K562 (cell line): Measurements from ENCODE around the gene SLC19A1. TPM values are rescaled to one million over a fixed set of nuclear protein-coding genes. Genes with fewer than 3 reads are reported as not detected.

Source experiments
- ELF2 ChIP-seq: fragments of 250-450 bp; sonication (Bioruptor Pico); IDR thresholded peaks from 2 replicates; pipeline ENCODE4 v1.5.0; 2021; ENCODE audit warnings: mild to moderate bottlenecking
- EP400 ChIP-seq: fragments of 450-650 bp; IDR thresholded peaks from 2 replicates; pipeline ENCODE4 v1.6.1; 2017; ENCODE audit warnings: antibody characterized with exemption, mild to moderate bottlenecking, moderate library complexity
- FOXA1 ChIP-seq: fragments of 450-650 bp; IDR thresholded peaks from 2 replicates; pipeline ENCODE4 v1.6.1; 2016; ENCODE audit warnings: mild to moderate bottlenecking, borderline replicate concordance
- KAT7 ChIP-seq: sonication (generic); formaldehyde crosslinking; IDR thresholded peaks from 2 replicates; pipeline ENCODE4 v1.8.0; 2022; ENCODE audit warnings: missing genetic modification reagents, mild to moderate bottlenecking, borderline replicate concordance
- MAZ ChIP-seq, 2 experiments: fragments of 450-650 bp in 1 of 2; sonication (generic) in 1 of 2; formaldehyde crosslinking; IDR thresholded peaks in 1 of 2; conservative IDR thresholded peaks in 1 of 2; 2 replicates each; pipeline versions ENCODE4 v1.4.0 to v1.5.0; 2020; ENCODE audit warnings: mild to moderate bottlenecking in 1 of 2, missing genetic modification reagents in 1 of 2
- PURB ChIP-seq: sonication (generic); formaldehyde crosslinking; IDR thresholded peaks from 2 replicates; pipeline ENCODE4 v1.9.0; 2021; ENCODE audit warnings: low read depth, mild to moderate bottlenecking, missing genetic modification reagents
- SRSF7 ChIP-seq: fragments of 200-400 bp; formaldehyde crosslinking; optimal IDR thresholded peaks from 2 replicates; pipeline ENCODE3; 2017; ENCODE audit warnings: mild to moderate bottlenecking, low read depth, low read length
- polyA plus RNA-seq, 8 experiments: library from polyadenylated mRNA; depleted of rRNA in 4 of 8; stranded (reverse) in 5 of 8; unstranded in 3 of 8; fragments of >200 nt; fragmentation: Nextera tagmentation in 2 of 8; fragmentation: Illumina TruSeq in 1 of 8; extraction: Ambion mirVana in 2 of 8; extraction: Trizol in 1 of 8; gene quantifications; 2 replicates each; pipeline versions ENCODE4 v1.2.1 to v1.2.3, GENCODE V29; 2011 to 2014; ENCODE audit warnings: inconsistent platforms in 1 of 8, missing spikeins in 1 of 8
- total RNA-seq, 7 experiments: library from RNA; depleted of rRNA in 6 of 7; stranded (reverse); fragments of >200 nt in 6 of 7; fragmentation: Illumina TruSeq in 2 of 7; extraction: Trizol in 2 of 7; gene quantifications; 2 replicates each; pipeline versions ENCODE4 v1.2.1 to v1.2.3, GENCODE V29; 2011 to 2021; ENCODE audit warnings: low replicate concordance in 1 of 7
- TF ChIP-seq, protein P1 (sequence below): sonication (generic); formaldehyde crosslinking; IDR thresholded peaks from 2 replicates; pipeline ENCODE4 v1.8.0; 2022; ENCODE audit warnings: mild to moderate bottlenecking, missing genetic modification reagents
- TF ChIP-seq, protein P2 (sequence below): sonication (generic); formaldehyde crosslinking; IDR thresholded peaks from 2 replicates; pipeline ENCODE4 v1.8.1; 2023; ENCODE audit warnings: mild to moderate bottlenecking, missing genetic modification reagents
- TF ChIP-seq, protein P3 (sequence below): fragments of 450-650 bp; IDR thresholded peaks from 2 replicates; pipeline ENCODE4 v1.6.1; 2016; ENCODE audit warnings: mild to moderate bottlenecking, moderate library complexity

The SLC19A1 gene
- total and polyA plus RNA-seq, 9 of the 15 experiments (the other 6 are each of a cell fraction or from before 2014, with no cell fraction given) = 0.65 to 88.7 (median 12.0) TPM

DNA sequence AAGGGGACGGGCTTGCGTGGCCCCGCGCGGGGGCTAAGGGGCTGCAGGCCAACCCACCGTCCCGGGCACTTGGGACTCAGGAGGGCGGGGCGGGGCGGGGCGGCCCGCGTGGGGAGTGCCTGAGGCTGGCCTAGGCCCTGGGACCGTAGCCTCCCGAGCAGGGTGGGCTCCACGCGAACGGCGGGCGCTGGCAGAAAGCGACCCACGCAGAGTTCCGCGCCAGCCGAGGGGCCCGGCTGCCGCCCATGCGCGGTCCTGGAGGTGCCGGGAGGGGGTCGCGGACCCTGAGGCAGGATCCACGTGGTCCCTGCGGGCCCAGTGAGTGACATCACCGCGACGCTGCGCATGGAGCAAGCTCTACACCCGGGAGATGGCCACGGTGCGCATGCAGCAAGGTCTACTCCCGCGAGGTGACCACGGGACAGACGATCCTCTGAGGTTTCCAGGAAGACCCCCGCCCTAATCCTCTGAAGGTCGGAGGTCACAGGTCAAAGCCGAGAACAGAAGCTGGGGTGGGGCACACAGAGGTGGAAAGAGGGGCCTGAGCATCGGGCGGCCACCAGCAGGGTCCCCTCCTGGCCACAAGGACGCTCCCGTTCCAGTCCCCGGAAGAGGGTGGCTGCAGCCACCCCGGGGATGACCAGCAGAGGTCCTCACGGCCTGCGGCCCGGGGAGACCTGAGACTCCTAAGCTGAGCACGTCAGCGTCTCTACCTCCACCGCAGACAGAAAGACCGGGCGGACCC, 13.5 kb upstream of the SLC19A1 start (continued):
- TF ChIP-seq ELF2 (peak; percentile 46; the same call in 1 of the 2 replicates), PURB (CRISPR knock-in tag) (no peak), MAZ (CRISPR knock-in tag; conservative IDR thresholded peaks at IDR 0.05 in 1 of 2, IDR thresholded peaks at IDR 0.05 in 1 of 2) (peak in 1 of 2 experiments; percentile 44; a peak in 3 of 4 replicates), SRSF7 (no peak), EP400 (peak; percentile 93), FOXA1 (no peak), KAT7 (CRISPR knock-in tag) (no peak)
- TF ChIP-seq, protein P1, sequence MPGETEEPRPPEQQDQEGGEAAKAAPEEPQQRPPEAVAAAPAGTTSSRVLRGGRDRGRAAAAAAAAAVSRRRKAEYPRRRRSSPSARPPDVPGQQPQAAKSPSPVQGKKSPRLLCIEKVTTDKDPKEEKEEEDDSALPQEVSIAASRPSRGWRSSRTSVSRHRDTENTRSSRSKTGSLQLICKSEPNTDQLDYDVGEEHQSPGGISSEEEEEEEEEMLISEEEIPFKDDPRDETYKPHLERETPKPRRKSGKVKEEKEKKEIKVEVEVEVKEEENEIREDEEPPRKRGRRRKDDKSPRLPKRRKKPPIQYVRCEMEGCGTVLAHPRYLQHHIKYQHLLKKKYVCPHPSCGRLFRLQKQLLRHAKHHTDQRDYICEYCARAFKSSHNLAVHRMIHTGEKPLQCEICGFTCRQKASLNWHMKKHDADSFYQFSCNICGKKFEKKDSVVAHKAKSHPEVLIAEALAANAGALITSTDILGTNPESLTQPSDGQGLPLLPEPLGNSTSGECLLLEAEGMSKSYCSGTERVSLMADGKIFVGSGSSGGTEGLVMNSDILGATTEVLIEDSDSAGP (CRISPR knock-in tag) = no peak
- TF ChIP-seq, protein P2, sequence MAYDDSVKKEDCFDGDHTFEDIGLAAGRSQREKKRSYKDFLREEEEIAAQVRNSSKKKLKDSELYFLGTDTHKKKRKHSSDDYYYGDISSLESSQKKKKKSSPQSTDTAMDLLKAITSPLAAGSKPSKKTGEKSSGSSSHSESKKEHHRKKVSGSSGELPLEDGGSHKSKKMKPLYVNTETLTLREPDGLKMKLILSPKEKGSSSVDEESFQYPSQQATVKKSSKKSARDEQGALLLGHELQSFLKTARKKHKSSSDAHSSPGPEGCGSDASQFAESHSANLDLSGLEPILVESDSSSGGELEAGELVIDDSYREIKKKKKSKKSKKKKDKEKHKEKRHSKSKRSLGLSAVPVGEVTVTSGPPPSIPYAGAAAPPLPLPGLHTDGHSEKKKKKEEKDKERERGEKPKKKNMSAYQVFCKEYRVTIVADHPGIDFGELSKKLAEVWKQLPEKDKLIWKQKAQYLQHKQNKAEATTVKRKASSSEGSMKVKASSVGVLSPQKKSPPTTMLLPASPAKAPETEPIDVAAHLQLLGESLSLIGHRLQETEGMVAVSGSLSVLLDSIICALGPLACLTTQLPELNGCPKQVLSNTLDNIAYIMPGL (CRISPR knock-in tag) = no peak; the same call in 1 of the 2 replicates
- TF ChIP-seq, protein P3, sequence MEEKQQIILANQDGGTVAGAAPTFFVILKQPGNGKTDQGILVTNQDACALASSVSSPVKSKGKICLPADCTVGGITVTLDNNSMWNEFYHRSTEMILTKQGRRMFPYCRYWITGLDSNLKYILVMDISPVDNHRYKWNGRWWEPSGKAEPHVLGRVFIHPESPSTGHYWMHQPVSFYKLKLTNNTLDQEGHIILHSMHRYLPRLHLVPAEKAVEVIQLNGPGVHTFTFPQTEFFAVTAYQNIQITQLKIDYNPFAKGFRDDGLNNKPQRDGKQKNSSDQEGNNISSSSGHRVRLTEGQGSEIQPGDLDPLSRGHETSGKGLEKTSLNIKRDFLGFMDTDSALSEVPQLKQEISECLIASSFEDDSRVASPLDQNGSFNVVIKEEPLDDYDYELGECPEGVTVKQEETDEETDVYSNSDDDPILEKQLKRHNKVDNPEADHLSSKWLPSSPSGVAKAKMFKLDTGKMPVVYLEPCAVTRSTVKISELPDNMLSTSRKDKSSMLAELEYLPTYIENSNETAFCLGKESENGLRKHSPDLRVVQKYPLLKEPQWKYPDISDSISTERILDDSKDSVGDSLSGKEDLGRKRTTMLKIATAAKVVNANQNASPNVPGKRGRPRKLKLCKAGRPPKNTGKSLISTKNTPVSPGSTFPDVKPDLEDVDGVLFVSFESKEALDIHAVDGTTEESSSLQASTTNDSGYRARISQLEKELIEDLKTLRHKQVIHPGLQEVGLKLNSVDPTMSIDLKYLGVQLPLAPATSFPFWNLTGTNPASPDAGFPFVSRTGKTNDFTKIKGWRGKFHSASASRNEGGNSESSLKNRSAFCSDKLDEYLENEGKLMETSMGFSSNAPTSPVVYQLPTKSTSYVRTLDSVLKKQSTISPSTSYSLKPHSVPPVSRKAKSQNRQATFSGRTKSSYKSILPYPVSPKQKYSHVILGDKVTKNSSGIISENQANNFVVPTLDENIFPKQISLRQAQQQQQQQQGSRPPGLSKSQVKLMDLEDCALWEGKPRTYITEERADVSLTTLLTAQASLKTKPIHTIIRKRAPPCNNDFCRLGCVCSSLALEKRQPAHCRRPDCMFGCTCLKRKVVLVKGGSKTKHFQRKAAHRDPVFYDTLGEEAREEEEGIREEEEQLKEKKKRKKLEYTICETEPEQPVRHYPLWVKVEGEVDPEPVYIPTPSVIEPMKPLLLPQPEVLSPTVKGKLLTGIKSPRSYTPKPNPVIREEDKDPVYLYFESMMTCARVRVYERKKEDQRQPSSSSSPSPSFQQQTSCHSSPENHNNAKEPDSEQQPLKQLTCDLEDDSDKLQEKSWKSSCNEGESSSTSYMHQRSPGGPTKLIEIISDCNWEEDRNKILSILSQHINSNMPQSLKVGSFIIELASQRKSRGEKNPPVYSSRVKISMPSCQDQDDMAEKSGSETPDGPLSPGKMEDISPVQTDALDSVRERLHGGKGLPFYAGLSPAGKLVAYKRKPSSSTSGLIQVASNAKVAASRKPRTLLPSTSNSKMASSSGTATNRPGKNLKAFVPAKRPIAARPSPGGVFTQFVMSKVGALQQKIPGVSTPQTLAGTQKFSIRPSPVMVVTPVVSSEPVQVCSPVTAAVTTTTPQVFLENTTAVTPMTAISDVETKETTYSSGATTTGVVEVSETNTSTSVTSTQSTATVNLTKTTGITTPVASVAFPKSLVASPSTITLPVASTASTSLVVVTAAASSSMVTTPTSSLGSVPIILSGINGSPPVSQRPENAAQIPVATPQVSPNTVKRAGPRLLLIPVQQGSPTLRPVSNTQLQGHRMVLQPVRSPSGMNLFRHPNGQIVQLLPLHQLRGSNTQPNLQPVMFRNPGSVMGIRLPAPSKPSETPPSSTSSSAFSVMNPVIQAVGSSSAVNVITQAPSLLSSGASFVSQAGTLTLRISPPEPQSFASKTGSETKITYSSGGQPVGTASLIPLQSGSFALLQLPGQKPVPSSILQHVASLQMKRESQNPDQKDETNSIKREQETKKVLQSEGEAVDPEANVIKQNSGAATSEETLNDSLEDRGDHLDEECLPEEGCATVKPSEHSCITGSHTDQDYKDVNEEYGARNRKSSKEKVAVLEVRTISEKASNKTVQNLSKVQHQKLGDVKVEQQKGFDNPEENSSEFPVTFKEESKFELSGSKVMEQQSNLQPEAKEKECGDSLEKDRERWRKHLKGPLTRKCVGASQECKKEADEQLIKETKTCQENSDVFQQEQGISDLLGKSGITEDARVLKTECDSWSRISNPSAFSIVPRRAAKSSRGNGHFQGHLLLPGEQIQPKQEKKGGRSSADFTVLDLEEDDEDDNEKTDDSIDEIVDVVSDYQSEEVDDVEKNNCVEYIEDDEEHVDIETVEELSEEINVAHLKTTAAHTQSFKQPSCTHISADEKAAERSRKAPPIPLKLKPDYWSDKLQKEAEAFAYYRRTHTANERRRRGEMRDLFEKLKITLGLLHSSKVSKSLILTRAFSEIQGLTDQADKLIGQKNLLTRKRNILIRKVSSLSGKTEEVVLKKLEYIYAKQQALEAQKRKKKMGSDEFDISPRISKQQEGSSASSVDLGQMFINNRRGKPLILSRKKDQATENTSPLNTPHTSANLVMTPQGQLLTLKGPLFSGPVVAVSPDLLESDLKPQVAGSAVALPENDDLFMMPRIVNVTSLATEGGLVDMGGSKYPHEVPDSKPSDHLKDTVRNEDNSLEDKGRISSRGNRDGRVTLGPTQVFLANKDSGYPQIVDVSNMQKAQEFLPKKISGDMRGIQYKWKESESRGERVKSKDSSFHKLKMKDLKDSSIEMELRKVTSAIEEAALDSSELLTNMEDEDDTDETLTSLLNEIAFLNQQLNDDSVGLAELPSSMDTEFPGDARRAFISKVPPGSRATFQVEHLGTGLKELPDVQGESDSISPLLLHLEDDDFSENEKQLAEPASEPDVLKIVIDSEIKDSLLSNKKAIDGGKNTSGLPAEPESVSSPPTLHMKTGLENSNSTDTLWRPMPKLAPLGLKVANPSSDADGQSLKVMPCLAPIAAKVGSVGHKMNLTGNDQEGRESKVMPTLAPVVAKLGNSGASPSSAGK = peak; percentile 96
